ENCODE measurements around the gene PANX2.

PANX2 gene

DNA sequence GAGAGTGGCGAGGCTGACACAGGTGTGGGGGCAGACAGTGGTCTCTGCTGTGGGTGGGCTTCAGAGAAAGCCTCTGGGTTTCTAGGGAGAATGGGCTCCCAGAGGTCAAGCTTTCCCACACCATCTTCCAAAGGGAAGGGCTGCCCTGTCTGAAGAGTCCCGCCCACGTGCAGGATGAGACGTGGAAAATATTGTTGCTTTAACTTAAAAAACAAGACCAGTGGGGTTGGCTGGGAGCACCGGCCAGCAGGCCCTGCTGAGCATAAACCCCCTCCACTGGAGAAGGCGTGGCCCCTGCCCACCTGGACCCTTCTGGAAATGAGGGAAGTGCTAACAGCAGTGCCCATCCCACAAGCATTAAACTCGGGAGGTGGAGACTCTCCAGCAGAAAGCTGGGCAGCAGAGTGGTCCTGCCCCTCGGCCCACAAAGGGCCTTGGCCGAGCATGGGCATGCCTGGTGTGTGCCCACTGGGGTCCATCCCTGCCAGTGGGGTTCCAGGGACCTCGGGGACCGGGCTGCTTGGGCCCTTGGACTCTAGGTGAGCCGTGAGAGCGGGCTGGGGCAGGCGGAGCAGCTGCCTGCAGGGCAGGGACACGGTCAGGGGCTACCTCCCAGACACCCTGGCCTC, 45.6 kb downstream of the PANX2 start:
- no peak for DNase-seq

DNA sequence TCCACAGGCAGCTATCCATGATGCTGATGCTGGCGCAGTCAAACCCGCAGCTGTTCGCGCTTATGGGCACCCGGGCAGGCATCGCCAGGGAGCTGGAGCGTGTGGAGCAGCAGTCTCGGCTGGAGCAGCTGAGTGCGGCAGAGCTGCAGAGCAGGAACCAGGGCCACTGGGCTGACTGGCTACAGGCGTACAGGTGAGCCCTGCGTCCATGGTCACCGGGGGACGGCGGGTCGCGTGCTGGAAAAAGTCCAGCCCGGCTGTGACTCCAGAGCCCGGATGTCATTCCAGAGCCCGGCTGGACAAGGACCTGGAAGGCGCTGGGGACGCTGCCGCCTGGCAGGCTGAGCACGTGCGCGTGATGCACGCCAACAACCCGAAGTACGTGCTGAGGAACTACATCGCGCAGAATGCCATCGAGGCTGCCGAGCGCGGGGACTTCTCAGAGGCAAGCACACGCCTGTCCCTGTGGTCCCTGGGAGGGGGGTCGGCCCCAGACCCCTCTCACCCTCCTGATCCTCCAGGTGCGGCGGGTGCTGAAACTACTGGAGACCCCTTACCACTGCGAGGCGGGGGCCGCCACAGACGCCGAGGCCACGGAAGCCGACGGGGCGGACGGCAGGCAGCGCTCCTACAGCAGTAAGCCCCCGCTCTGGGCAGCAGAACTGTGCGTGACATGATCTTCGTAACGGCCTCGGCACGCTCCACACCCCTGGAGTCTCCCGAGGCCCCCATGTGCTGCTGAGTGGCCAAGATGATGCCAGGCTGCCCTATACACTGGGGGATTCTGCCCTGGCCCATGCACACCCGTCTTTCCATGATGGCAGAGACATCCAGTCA, 46.4 kb downstream of the PANX2 start:
- no peak for DNase-seq

DNA sequence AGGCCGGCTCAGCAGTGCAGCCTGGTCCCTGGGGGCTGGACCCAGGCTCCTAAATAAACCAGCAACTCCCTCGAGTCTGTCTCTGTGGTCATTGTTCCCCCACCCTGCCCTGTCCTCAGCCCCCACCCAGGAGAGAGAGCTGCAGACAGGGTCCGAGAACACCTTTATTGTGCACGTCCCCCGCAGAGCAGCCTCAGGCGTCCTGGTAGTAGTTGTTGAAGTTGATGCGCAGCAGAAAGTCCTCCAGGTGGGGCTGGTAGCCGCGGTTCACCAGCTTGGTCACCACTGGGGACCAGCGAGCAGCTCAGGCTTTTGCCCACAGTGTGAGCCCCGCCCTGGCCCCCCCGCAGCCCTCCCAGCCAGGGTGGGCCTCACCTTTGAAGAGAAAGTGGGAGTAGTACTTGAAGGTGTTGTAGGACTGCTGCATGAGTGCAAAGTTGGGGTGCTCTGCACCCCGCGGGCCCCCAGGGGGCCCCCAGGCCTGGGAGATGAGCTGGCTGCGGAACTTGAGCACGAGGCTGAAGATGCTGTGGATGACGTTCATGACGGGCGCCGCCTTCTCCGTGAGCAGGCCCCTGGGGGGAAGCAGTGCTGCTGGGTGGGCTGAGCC, 47.1 kb downstream of the PANX2 start:
- DNase-seq: no peak

DNA sequence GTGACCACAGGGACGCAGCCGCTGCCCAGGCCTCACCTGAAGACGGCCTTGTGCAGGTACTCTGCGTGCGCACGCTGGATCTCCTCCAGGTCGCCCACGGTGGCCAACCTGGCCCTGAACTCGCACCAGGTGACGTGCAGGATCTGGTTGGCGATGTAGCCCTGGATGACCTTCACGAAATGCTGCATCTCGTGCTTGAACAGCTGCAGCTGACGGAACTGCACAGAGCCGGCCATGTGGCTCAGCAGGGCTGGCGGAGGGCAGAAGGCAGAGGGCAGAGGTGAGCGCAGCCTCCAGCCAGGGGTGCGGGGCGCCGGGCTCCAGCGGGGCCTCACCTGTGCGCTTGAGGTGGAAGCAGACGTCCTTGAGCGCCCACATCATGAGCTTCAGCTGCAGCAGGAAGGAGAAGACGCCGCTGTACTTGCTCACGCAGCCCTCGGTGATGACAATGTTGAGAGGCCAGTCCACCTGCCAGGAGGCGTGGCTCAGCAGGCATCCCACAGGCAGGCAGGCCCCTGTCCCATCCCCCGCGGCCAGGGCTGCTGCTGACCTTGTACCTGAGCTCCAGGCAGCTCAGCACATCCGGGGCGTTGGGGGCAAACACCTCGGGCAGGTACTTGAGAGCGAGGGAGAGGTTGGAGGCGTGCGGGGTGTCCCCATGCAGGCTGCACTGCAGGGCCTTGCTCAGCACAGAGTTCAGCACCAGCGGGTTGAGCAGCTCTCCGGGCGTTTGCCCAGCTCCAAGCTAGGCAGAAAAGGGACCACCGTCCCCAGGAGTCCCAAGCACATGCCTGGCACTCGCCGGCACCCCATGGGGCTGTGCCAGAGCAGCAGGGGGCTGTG, 47.8 kb downstream of the PANX2 start:
- DNase-seq: peak; percentile 45

DNA sequence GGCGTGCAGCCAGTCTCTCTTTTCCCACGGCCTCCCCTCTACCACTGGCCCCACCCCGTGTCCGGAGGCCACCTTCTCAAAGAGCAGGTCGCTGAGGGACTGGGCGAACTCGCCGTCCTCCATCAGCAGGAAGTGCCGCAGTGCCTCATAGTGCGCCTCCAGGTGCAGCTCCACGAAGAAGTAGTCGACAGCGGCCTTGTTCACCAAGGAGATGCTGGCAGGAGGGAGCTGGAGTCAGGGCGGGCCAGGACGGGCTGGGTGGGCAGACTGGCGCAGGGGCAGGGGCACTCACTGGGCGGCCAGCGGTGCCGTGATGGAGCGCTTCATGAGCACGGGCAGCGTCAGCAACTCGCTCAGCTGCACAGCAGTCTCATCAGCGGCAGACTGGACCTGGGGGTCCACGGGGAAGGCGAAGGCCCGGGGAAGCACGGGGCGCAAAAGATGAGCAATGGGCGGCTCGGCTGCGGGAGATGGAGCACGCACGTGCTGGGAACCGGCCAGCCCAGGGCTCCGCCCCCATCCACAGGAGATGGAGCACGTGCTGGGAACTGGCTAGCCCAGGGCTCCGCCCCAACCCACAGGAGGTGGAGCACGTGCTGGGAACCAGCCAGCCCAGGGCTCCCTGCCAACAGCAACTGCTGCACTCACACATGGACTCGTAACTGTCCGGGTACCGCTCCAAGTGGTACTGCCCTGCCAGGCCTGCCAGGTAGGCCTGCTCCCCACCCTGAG, 48.6 kb downstream of the PANX2 start:
- DNase-seq: no peak

DNA sequence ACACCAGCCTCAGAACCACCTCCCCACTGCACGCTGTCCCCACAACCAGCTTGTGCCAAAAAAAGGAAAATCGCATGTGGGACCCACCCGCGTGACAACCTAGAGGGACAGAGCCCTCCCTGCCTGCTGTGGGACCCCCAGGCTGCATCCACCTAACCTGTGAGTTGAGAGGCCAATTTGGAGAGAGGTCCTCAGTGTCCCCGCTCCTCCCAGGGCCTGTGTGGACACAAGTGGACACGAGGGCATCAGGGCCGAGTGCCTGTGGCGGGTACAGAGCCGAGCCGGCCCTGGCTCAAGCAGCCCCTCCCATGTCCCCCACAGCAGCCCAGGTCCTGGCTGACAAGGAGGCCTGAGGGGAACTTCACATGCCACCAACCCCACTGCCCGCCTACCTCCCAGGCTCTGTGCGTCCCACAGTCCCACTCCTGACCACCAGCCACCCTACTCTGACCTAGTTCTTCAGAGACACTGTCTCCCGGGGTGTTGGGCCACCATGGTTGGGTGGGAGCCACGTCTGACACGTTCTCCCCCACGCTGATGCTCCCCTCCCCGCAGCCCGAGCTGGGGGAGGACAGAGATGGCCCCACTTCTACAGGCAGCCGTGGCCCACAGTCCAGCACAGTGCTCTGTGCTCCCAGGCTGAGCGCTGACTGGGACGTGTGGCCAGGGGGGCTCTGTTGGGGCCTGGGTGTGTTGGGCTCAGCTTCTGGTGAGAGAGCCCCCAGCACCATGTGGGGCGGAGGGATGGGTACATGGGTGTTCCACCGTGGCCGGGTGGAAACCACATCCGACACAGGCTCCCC, 49.5 kb downstream of the PANX2 start:
- DNase-seq: no peak

DNA sequence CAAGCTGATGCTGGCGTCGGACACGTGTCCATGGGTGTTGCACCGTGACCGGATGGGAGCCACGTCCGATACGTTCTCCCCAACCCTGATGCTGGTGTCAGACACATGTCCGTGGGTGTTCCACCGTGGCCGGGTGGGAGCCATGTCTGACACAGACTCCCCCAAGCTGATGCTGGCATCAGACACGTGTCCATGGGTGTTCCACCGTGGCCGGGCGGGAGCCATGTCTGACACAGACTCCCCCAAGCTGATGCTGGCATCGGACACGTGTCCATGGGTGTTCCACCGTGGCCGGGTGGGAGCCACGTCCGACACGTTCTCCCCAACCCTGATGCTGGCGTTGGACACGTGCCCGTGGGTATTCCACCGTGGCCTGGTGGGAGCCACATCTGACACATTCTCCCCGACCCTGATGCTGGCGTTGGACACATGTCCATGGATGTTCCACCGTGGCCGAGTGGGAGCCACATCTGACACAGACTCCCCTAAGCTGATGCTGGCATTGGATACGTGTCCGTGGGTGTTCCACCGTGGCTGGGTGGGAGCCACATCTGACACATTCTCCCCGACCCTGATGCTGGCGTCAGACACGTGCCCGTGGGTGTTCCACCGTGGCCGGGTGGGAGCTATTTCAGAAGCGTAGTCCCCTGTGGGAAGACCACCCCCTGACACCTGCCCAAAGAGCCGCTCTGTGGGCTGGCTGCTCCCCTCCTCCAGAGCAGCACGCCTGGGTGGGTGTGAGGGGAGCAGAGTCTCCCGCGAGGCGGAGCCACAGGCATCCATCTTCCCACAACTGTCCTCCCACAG, 50.3 kb downstream of the PANX2 start:
- DNase-seq: no peak

DNA sequence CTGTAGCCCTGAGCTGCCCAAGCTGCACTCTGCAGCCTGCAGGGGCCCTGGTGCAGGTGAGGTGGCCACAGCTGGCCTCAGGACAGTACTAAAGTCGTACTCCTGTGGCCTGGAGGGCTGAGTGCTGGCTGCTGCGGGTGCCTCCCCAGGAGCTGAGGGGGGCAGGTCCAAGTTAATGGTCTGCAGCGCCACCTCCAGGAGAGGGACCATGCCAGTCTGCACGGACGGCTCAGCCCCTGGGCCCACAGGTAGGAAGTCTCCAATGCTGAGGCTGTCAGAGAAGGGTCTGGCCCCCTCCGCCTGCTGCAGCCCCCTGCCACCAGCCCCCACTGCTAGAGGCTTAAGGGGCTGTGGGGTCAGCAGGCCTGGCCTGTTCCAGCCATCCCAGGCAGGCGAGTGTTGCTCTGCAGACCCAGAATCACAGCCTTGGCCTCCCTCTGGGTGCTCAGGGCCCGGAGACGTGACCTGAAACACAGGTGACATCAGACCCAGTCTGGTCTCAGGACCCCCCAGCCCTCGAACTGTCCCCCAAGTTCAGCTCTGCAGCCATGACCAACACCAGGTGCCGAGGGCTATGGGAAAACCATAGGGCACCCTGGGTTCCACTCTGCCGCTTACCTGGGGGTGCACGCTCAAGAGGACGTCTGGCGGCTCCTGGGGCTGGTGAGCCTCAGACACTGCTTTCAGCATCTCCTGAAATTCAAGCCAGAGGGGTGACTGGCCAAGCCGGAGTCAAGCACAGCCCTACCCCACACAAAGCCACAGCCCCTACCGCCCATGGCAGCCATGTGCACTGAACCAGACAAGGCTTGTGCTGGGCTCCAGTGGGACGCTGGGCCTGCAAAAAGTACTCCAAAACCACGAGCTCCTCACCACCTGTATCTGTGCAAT, 51.1 kb downstream of the PANX2 start:
- DNase-seq: no peak

DNA sequence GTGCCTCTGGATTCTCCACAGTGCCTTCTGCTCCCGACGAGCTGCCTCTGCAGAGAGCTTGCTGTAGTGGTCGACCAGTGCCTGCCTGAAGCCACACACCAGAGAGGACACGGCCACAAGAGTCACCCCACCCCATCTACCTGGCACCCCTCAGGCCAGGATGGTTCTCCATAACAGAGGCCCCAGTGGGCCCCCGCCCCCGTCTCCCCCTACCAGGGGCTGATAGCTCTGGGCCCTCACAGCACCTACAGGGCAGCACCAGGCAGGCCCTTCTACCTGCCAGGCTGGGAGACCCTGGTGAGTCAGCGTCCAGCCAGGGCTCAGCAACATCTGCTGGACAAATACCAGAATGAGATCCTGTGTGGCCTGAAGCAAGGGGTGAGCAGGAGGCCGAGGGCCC, 52.0 kb downstream of the PANX2 start:
- no peak for DNase-seq

DNA sequence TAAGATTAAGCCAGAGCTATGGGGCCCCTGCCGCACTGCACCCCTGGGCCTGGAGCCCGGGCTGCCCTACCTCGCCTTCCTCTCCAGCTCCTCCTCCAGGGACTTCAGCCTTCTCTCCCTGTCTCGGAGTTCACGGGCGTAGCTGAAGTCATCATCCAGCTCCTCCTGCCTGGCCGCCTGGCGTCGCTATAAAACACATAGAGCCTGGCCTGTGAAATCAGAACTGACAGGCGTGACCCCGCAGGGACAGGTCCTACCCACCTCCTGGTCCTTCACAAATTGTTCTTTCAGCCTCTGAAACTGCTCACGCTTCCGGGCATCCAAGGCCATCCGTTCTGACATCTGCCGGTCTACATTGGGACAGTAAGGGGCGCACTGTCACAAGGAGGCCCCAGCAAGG, 53.5 kb downstream of the PANX2 start:
- no peak for DNase-seq

DNA sequence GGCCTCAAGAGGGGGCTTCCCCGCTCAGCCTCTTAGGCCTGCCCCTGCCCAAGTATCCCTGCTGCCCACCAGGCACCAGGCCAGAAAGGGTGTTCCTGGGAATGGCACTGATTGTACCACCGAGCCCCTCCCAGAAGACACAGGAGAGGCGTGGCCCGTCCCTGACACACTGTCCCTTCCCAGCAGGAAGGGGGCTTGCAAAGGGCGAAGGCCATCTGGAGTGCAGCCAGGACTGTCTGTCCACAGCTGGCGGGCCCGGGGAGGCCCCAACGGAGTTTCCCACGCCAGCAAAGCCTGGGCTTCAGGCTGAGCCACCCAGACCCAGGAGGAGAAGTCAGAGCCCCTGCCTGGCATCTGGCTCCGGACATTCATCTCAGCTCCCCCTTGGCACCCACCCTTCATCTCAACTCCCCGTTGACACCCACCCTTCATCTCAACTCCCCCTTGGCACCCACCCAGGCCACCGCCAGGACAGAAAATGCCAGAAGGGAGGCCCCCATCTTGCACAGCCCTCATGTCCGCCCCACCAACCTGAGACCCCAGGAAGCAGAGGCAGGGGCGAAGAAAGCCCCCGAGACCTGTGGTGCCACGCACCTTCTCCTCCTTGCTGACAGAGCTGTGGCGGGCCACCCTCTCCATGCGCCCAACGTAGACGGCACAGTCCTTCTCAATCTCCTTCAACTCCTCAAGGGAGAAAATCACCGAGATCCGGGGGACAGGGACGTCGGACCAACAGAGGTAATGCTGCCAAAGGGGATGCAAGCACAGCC, 54.9 kb downstream of the PANX2 start:
- DNase-seq: no peak

DNA sequence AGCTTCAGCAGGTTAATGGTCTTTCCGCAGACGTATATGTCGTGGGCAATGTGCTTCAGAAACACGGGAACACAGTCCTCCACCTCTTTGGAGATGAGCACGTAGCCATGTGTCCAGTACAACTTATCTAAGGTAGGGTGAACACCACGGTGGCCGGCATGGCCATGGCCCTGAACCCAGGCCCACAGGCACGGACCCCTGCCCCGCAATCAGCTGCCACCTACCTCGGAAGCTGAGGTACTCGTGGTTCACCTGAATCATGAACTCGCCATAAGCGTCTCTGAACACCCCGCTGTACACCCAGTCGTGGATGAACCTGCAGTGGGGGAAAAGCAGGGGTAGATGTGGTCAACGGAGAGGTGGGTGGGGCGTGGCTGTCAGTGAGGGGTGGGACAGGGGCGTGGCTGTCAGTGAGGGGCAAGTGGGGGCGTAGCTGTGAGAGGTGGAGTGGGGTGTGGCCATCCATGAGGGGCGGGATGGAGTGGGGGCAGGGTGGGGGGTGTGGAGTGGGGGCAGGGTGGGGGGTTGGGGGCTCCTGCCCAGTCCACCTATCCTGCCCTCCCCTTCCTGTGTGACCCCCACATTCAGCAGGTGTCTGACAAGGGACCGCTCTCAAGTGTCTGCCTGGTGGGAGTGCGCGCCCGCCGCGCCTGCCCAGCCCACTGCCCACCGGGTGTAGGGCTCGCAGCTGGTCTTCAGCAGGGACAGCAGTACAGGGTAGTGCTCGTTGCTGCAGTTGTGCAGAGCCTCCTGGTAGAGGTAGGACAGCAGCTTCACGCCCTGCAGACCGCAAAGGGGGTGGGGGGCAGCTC, 55.7 kb downstream of the PANX2 start:
- DNase-seq: no peak

DNA sequence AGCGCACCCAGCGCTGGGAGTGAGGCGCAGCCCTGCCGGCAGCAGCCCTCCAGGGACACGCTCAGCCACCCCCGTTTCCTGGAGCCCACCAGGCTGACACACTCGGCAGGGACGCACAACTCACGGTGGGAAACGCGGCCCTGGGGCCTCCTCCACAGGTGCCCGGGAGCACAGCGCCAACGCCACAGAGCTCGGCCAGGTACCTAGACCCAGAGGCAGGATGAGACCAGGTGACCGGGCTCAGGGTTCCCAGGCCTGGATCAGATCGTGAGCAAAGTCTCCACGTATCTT, 56.3 kb downstream of the PANX2 start:
- DNase-seq: no peak

DNA sequence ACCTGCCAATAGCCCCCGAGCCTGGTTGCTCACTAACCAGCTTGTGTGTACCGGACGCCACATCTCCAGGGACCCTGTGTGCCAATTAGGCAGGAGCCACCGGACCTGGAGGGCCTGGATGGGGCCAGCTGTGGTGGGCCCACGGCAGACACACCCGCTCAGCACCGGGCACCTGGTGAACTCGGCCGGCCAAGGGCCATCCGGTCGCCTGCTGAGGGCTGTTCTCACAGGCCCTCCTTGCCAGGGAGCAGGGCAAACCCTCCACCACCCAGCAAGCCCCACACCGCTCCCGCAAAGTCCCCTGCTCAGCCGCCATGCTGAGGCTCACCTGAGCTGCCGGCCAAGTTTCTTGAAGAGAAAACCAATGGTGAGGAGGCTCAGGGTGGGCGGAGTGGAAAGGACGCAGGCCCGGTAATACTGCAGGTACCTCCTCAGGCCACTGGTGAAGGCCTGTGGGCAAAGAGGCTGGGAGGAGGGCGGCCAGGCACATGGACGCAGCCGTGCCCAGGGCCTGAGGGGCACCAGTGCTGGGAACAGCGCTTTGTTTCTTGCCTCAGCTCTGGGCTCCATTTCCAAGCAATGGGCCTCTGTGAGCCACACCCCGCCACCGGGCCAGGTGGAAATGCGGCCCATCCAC, 57.2 kb downstream of the PANX2 start:
- DNase-seq: no peak

DNA sequence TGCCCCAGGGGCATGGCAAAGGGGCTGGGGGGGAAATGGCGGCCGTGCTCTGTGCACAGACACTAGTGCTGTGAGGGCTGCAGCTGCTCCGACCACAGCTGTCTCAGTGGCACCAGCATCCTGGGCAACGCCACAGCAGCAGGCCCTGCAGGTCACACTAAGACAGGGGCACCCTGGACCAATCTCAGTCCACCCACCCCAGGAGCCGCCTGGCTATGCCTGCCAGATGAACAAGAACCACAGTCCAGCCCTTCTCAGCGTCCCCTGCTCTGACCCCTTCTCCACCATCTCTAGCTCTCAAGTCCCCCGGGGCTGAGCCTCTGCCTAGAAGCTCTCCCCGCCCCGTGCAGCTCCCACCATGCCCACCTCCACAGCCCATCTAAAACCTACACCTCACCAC, 57.8 kb downstream of the PANX2 start:
- no peak for DNase-seq

DNA sequence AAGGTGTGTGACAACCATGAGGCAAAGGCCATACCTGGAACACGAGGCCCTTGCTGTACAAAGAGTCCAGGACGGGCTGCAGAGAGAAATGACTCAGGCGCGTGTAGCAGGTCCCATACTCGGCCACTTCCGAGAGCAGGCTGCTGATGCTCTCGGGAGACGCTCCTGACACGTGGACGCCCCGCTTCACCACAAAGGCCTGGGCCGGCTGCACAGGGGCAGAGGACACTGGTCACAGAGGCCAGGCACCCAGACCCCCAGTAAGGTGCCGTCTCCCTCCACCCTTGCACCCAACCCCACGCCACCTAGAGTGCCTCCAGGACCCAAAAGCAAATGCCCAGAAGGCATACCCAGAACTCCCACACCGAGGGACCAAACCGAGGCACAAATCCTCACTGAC, 58.8 kb downstream of the PANX2 start:
- DNase-seq: no peak
